HUES64 (cell line): Measurements from ENCODE around the gene IFNL1.
"Not testable (repeated sequence)": the region's sequence is repeated elsewhere in the genome, so short reads cannot be mapped to it uniquely, and the experiment has no call there.

ENCODE experiments used
- H3K27ac ChIP-seq: 2 replicates; pipeline ENCODE4 v1.7.0; 2013; ENCODE audit warnings: low read depth, low read length, inconsistent platforms
- H3K27me3 ChIP-seq: 2 replicates; pipeline ENCODE4 v1.6.1; 2013; ENCODE audit warnings: mild to moderate bottlenecking, low read length; ENCODE audit not compliant: insufficient read depth
- H3K36me3 ChIP-seq: 2 replicates; pipeline ENCODE4 v1.6.1; 2013; ENCODE audit warnings: mild to moderate bottlenecking, low read length; ENCODE audit not compliant: insufficient read depth
- H3K4me1 ChIP-seq: 2 replicates; pipeline ENCODE4 v1.6.1; 2013; ENCODE audit warnings: mild to moderate bottlenecking, low read length, moderate library complexity; ENCODE audit not compliant: insufficient read depth
- H3K4me3 ChIP-seq: 2 replicates; pipeline ENCODE4 v1.5.1; 2013; ENCODE audit warnings: mild to moderate bottlenecking, low read length, moderate library complexity
- H3K9ac ChIP-seq: 2 replicates; pipeline ENCODE4 v1.6.1; 2013; ENCODE audit warnings: mild to moderate bottlenecking, low read depth, low read length
- H3K9me3 ChIP-seq: 2 replicates; pipeline ENCODE4 v1.6.1; 2013; ENCODE audit warnings: low read depth, low read length; ENCODE audit not compliant: insufficient read depth
- WGBS: fragments of 150-250, 120-280 bp; methylation state at CpG from one replicate; pipeline ENCODE4 v1.1.7; 2013; ENCODE audit warnings: missing lambda C conversion rate; 5-methylcytosine and 5-hydroxymethylcytosine counted together

Gene IFNL1

GRCh38 chr19:39257227-39257626, 39.0 kb upstream of the IFNL1 start:
- Histone ChIP-seq H3K36me3 (no peaks in the 10 kb centered on the region), H3K4me1 (no peaks in the 10 kb centered on the region), H3K9ac (no peak overlapping the region), H3K4me3 (no peak overlapping the region), H3K27ac (no peak overlapping the region), H3K27me3 (peaks cover 40% of the 10 kb centered on the region), H3K9me3 (no peaks in the 10 kb centered on the region)
- WGBS = 94% methylated on average over 4 of the region's 4 CpGs

DNA sequence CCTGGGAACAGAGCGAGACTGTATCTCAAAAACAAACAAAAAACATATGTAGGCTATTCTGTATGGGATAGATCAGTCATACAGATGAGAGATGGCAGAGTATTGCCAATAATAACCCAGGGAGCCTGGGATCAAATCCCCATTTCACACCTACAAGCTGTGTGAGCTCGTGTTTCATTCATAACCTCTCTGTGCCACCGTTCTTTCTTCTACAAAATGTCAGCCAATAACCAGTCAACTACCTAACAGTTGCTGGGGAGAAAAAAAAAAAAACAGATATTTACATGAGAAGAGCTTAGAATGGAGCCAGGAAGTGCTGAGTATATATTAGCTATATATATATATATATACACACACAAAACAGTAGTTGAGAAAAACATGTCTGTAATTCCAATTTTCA, 34.5 kb upstream of the IFNL1 start:
- Histone ChIP-seq H3K27me3 (peaks cover 66% of the 10 kb centered on the region), H3K27ac (no peak overlapping the region), H3K4me3 (no peak overlapping the region), H3K4me1 (no peaks in the 10 kb centered on the region), H3K9me3 (no peaks in the 10 kb centered on the region; the same call in 1 of the 2 replicates), H3K36me3 (no peaks in the 10 kb centered on the region), H3K9ac (no peak overlapping the region)
- 62% methylated on average over 2 of the region's 3 CpGs for WGBS

GRCh38 chr19:39262496-39262895, 33.7 kb upstream of the IFNL1 start:
- 87% methylated on average over 4 of the region's 4 CpGs for WGBS
- no peaks in the 10 kb centered on the region for H3K4me1 ChIP-seq
- no peak overlapping the region for H3K27ac ChIP-seq
- H3K9ac ChIP-seq = no peak overlapping the region
- no peaks in the 10 kb centered on the region for H3K36me3 ChIP-seq
- H3K9me3 ChIP-seq = no peaks in the 10 kb centered on the region; the same call in 1 of the 2 replicates
- H3K4me3 ChIP-seq = no peak overlapping the region
- peaks cover 72% of the 10 kb centered on the region for H3K27me3 ChIP-seq

DNA sequence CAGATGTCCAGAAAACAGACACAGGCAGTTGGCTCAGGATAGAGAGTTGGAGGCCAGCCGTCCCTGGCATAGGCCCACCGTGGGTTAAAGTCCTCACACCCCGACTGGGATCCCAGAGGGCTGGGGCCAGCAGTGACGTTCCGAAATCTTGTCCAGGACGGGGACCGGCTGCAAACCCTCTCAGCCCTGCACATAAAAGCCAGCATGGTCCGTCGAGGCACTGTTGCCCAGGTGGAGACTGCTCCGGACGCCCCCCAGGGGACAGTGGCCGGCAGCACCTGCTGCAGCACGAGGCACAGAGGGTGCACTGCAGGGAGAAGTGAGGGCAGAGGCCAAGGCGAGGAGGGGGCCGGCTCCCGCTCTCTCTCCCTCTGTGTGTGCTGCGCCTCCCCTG, 32.3 kb upstream of the IFNL1 start:
- no peak overlapping the region for H3K9ac ChIP-seq
- H3K27me3 ChIP-seq = peaks cover 75% of the 10 kb centered on the region
- no peaks in the 10 kb centered on the region; the same call in 1 of the 2 replicates for H3K9me3 ChIP-seq
- H3K27ac ChIP-seq = no peak overlapping the region
- H3K4me3 ChIP-seq = peak overlapping the region; percentile 40
- H3K36me3 ChIP-seq = no peaks in the 10 kb centered on the region
- H3K4me1 ChIP-seq = no peaks in the 10 kb centered on the region
- WGBS = 12% methylated on average over 17 of the region's 17 CpGs

- H3K27me3 ChIP-seq = peaks cover 75% of the 10 kb centered on the region
- H3K27ac ChIP-seq = no peak overlapping the region
- H3K9ac ChIP-seq = no peak overlapping the region
- no peaks in the 10 kb centered on the region; the same call in 1 of the 2 replicates for H3K9me3 ChIP-seq
- H3K4me3 ChIP-seq = peak overlapping the region; percentile 40
- 5% methylated on average over 102 of the region's 102 CpGs for WGBS
- H3K4me1 ChIP-seq = no peaks in the 10 kb centered on the region
- H3K36me3 ChIP-seq = no peaks in the 10 kb centered on the region
Observed at GRCh38 chr19:39264306-39265290, 31.6 kb upstream of the IFNL1 start.

DNA sequence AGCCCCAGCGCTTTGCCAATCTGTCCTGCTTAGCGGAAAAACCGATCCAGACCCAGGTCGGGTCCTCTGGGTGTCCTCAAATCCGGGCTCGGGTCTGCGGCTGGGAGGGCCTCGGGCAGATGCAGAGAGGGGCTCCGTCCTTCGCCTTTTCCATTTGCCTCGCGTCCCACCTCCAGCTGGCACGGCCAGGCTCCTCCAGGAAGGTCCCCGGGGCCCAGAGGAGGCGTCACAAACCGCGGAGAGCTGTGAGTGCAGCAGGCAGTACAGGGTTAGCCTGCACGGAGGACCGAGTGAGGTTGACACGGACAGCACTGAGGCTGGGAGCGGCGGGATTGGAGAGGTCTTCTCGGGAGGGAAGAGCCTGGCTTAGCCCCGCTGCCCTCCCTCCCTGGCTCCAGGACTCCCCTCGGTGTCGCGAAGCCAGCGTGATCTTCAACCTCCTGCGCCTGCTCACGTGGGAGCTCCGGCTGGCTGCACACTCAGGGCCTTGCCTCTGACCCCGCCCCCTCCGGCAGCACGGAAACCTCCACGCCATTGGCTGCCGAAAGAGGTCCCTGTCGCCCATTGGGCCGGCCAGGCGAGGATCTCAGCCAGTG, 30.8 kb upstream of the IFNL1 start:
- Histone ChIP-seq H3K4me1 (no peaks in the 10 kb centered on the region), H3K9me3 (no peaks in the 10 kb centered on the region; the same call in 1 of the 2 replicates), H3K4me3 (peak overlapping the region; percentile 40; the same call in 1 of the 2 replicates), H3K36me3 (no peaks in the 10 kb centered on the region), H3K27me3 (peaks cover 68% of the 10 kb centered on the region), H3K27ac (no peak overlapping the region), H3K9ac (no peak overlapping the region)
- 34% methylated on average over 39 of the region's 39 CpGs for WGBS

- not testable (repeated sequence) for H3K9ac ChIP-seq
- WGBS = no CpG with 5 or more reads among the region's 1 CpG
- H3K27me3 ChIP-seq = peaks cover 42% of the 10 kb centered on the region
Observed at GRCh38 chr19:39268085-39268484, 28.1 kb upstream of the IFNL1 start, which contains the start of gene IFNL2. TSS of gene IFNL2 (plus strand) at chr19:39268396. CDS start at chr19:39268569, 173 bp downstream.

GRCh38 chr19:39268531-39269223, 27.5 kb upstream of the IFNL1 start:
- WGBS = 70% methylated on average over 7 of the region's 10 CpGs
- H3K4me1 ChIP-seq, H3K9me3 ChIP-seq, H3K27ac ChIP-seq, H3K4me3 ChIP-seq, H3K9ac ChIP-seq, H3K36me3 ChIP-seq: not testable (repeated sequence)
- peaks cover 36% of the 10 kb centered on the region for H3K27me3 ChIP-seq

More at GRCh38 chr19:39268085-39268484, 28.1 kb upstream of the IFNL1 start, which contains the start of gene IFNL2:
- H3K4me1 ChIP-seq, H3K36me3 ChIP-seq, H3K4me3 ChIP-seq, H3K27ac ChIP-seq, H3K9me3 ChIP-seq: not testable (repeated sequence)

DNA sequence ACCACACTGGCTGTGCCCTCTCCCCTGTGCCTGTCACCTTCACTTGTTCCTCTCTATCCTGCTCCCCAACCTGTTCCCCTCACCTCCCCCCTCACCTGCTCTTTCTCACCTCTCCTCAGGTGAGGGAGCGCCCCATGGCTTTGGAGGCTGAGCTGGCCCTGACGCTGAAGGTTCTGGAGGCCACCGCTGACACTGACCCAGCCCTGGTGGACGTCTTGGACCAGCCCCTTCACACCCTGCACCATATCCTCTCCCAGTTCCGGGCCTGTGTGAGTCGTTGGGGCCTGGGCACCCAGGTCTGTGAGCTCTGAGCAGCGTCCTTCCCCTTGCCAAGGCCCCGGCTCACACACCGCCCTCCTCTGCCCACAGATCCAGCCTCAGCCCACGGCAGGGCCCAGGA, 26.8 kb upstream of the IFNL1 start:
- WGBS = 77% methylated on average over 10 of the region's 10 CpGs
- H3K9me3 ChIP-seq, H3K4me3 ChIP-seq: not testable (repeated sequence)

DNA sequence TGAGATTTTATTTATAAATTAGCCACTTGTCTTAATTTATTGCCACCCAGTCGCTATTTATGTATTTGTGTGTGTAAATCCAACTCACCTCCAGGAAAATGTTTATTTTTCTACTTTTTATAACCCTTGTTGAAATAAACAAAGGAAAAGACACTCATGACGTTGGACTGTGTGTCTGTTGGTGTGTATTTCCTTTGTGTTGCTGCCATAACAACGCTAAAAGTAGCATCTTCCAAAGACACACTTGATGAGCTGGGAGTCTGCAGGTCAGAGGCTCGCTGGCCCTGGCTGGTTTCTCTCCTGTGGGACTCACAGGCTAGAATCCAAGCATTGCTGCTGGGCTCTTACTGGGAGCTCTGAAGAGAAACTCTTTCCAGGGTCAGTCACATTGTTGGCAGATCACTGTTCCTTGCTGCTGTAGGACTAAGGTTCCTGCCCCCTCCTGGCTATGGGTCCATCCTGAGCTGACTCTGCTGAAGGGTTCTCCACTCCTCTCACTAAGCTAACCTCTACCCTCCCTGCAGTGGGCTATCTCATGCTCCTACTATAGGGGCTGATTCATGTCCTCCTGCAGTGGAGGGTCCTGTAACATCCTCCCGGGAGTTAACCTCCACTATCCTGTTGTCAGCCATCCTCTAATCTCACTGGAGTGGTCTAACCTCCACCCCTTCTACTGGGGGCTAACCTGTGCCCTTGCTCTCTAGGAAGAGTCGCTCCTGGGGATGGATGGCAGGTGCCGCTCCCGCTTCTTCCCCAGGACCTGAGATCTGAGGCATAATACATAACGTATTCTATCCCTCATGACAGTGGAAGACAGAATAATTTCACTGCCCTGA, 26.0 kb upstream of the IFNL1 start:
- 85% methylated on average over 8 of the region's 9 CpGs for WGBS
- Histone ChIP-seq H3K9ac (no peak overlapping the region), H3K9me3 (no peaks in the 10 kb centered on the region; the same call in 1 of the 2 replicates), H3K27ac (no peak overlapping the region), H3K4me3 (no peak overlapping the region), H3K36me3 (no peaks in the 10 kb centered on the region), H3K4me1 (no peaks in the 10 kb centered on the region), H3K27me3 (peaks cover 20% of the 10 kb centered on the region)

More for the DNA sequence above, 26.8 kb upstream of the IFNL1 start:
- H3K4me1 ChIP-seq, H3K27ac ChIP-seq, H3K9ac ChIP-seq, H3K36me3 ChIP-seq: not testable (repeated sequence)
- peaks cover 29% of the 10 kb centered on the region for H3K27me3 ChIP-seq
